Activated CD4-positive, alpha-beta memory T cell treated with anti-CD3 and anti-CD28 coated beads for 36 hours (primary cell): ENCODE measurements around the gene EIF4G3. TPM values are rescaled to one million over a fixed set of nuclear protein-coding genes. Genes with fewer than 3 reads are reported as not detected.
"Not testable (repeated sequence)": the region's sequence is repeated elsewhere in the genome, so short reads cannot be mapped to it uniquely, and the experiment has no call there.

Experiments
- CTCF ChIA-PET: fragments of 350-600 bp; sonication (Branson Sonifier 250); formaldehyde crosslinking; loops from one replicate; lab custom pipeline; 2021; ENCODE audit warnings: antibody characterized with exemption, inconsistent platforms; lab: Charles Lee
- POLR2A ChIA-PET: fragments of 350-600 bp; sonication (Branson Sonifier 250); formaldehyde crosslinking; loops from one replicate; lab custom pipeline; 2021; ENCODE audit warnings: antibody characterized with exemption; lab: Charles Lee
- DNase-seq: peaks from one replicate; pipeline ENCODE4 v3.0.0-alpha.2; 2020
- H3K27ac Mint-ChIP-seq: one replicate; pipeline ENCODE4 v1.8.0; 2021; ENCODE audit warnings: mixed read lengths
- H3K27me3 Mint-ChIP-seq: one replicate; pipeline ENCODE4 v1.8.0; 2021; ENCODE audit warnings: mixed read lengths
- H3K36me3 Mint-ChIP-seq: one replicate; pipeline ENCODE4 v1.8.0; 2021; ENCODE audit warnings: mixed read lengths
- H3K4me1 Mint-ChIP-seq: one replicate; pipeline ENCODE4 v1.8.0; 2021; ENCODE audit warnings: low read depth, mixed read lengths
- H3K4me3 Mint-ChIP-seq: one replicate; pipeline ENCODE4 v1.8.0; 2021; ENCODE audit warnings: mild to moderate bottlenecking, mixed read lengths
- H3K9me3 Mint-ChIP-seq: one replicate; pipeline ENCODE4 v1.8.0; 2021; ENCODE audit warnings: mixed read lengths
- intact Hi-C: fragments of 100-400 bp; cut with micrococcal nuclease; formaldehyde crosslinking; loops from one replicate; pipeline ENCODE4 v1.15.1; 2023
- total RNA-seq, 2 experiments: library from RNA; stranded (reverse); gene quantifications; one replicate each; pipeline ENCODE4 v1.2.3, GENCODE V29; 2021

The EIF4G3 gene
- total RNA-seq, 2 experiments from 2014 or later: 39.9 to 42.7 TPM

- Mint-ChIP-seq H3K36me3 (no peaks in the 10 kb centered on the region), H3K9me3 (no peaks in the 10 kb centered on the region), H3K27me3 (peaks cover 1% of the 10 kb centered on the region), H3K27ac (no peak overlapping the region), H3K4me3 (no peak overlapping the region), H3K4me1 (no peaks in the 10 kb centered on the region)
- DNase-seq: no peak
- intact Hi-C loops: no loop called here
- ChIA-PET POLR2A (no interaction called here), CTCF (interaction anchor here (1.1 to 5.8 kb wide), 4 partner anchors 11 to 487 kb away, joined by 4 to 36 read pairs (median 5); no protein-coding TSS in a partner anchor)
These were observed 7.6 kb upstream of the EIF4G3 start for GRCh38 chr1:21184276-21184675.

GRCh38 chr1:21182181-21182731 lies 5.6 kb upstream of the EIF4G3 start:
- POLR2A ChIA-PET: no interaction called here
- no peak overlapping the region for H3K4me3 Mint-ChIP-seq
- CTCF ChIA-PET: interaction anchor here (5.8 kb wide), 1 partner anchor 13 kb away, joined by 36 read pairs; no protein-coding TSS in a partner anchor
- H3K27ac Mint-ChIP-seq: no peak overlapping the region
- H3K36me3 Mint-ChIP-seq: no peaks in the 10 kb centered on the region
- DNase-seq: no peak
- H3K9me3 Mint-ChIP-seq: no peaks in the 10 kb centered on the region
- H3K27me3 Mint-ChIP-seq: no peaks in the 10 kb centered on the region
- H3K4me1 Mint-ChIP-seq: peaks cover 3% of the 10 kb centered on the region
- intact Hi-C loops: no loop called here

GRCh38 chr1:21178271-21178670 lies 1.6 kb upstream of the EIF4G3 start:
- H3K27me3 Mint-ChIP-seq: not testable (repeated sequence)
- intact Hi-C loops: loop anchor here (5.0 to 10.0 kb wide), 3 partner anchors 183 to 604 kb away; partner anchors contain the start of genes KIF17 and USP48

GRCh38 chr1:21175670-21176581 lies 771 bp downstream of the EIF4G3 start:
- peak; percentile 53 for DNase-seq
- peak overlapping the region; percentile 81 for H3K4me3 Mint-ChIP-seq
- ChIA-PET CTCF (no interaction called here), POLR2A (interaction anchor here (0.7 to 0.8 kb wide), 2 partner anchors 10 to 389 kb away, joined by 3 to 4 read pairs; no protein-coding TSS in a partner anchor)
- peak overlapping the region; percentile 86 for H3K27ac Mint-ChIP-seq
- peaks cover 22% of the 10 kb centered on the region for H3K4me1 Mint-ChIP-seq
- intact Hi-C loops: loop anchor here (2.0 to 10.0 kb wide), 4 partner anchors 181 to 606 kb away; partner anchors contain the start of genes KIF17 and USP48
- no peaks in the 10 kb centered on the region for H3K9me3 Mint-ChIP-seq
- H3K36me3 Mint-ChIP-seq: peaks cover 11% of the 10 kb centered on the region
- no peaks in the 10 kb centered on the region for H3K27me3 Mint-ChIP-seq

More at GRCh38 chr1:21178271-21178670, 1.6 kb upstream of the EIF4G3 start:
- H3K36me3 Mint-ChIP-seq, H3K9me3 Mint-ChIP-seq, H3K27ac Mint-ChIP-seq, H3K4me3 Mint-ChIP-seq, DNase-seq: not testable (repeated sequence)
- CTCF ChIA-PET: interaction anchor here (0.6 to 3.1 kb wide), 4 partner anchors 17 to 482 kb away, joined by 3 to 20 read pairs (median 3); no protein-coding TSS in a partner anchor
- POLR2A ChIA-PET: interaction anchor here (0.6 to 0.9 kb wide), 2 partner anchors 65 to 392 kb away, joined by 3 read pairs; partner anchors contain the start of gene HP1BP3
- peaks cover 19% of the 10 kb centered on the region for H3K4me1 Mint-ChIP-seq

- H3K27ac Mint-ChIP-seq: peak overlapping the region; percentile 86
- intact Hi-C loops: loop anchor here (2.0 to 10.0 kb wide), 4 partner anchors 180 to 607 kb away; partner anchors contain the start of genes KIF17 and USP48
- CTCF ChIA-PET: no interaction called here
- H3K4me1 Mint-ChIP-seq: peaks cover 22% of the 10 kb centered on the region
- DNase-seq: peak; percentile 61
- peak overlapping the region; percentile 81 for H3K4me3 Mint-ChIP-seq
- POLR2A ChIA-PET: interaction anchor here (0.7 to 0.8 kb wide), 2 partner anchors 9 to 389 kb away, joined by 3 to 4 read pairs; no protein-coding TSS in a partner anchor
- no peaks in the 10 kb centered on the region for H3K27me3 Mint-ChIP-seq
- peaks cover 11% of the 10 kb centered on the region for H3K36me3 Mint-ChIP-seq
- no peaks in the 10 kb centered on the region for H3K9me3 Mint-ChIP-seq
These were observed 1.4 kb downstream of the EIF4G3 start for GRCh38 chr1:21175324-21175669.

GRCh38 chr1:21174654-21175323 lies 1.9 kb downstream of the EIF4G3 start:
- Mint-ChIP-seq H3K27me3 (no peaks in the 10 kb centered on the region), H3K4me3 (peak overlapping the region; percentile 81), H3K27ac (peak overlapping the region; percentile 86), H3K36me3 (peaks cover 13% of the 10 kb centered on the region), H3K4me1 (peaks cover 22% of the 10 kb centered on the region), H3K9me3 (no peaks in the 10 kb centered on the region)
- CTCF ChIA-PET: interaction anchor here (0.7 to 1.3 kb wide), 3 partner anchors 9 to 388 kb away, joined by 3 to 10 read pairs (median 3); partner anchors contain the start of gene HP1BP3
- intact Hi-C loops: loop anchor here (2.0 to 10.0 kb wide), 4 partner anchors 180 to 608 kb away; partner anchors contain the start of genes KIF17 and USP48
- DNase-seq: no peak
- POLR2A ChIA-PET: interaction anchor here (1.4 kb wide), 1 partner anchor 388 kb away, joined by 3 read pairs; no protein-coding TSS in a partner anchor

GRCh38 chr1:21174230-21174629 lies 2.5 kb downstream of the EIF4G3 start:
- CTCF ChIA-PET: interaction anchor here (0.7 to 1.3 kb wide), 3 partner anchors 9 to 388 kb away, joined by 3 to 10 read pairs (median 3); partner anchors contain the start of gene HP1BP3
- H3K27me3 Mint-ChIP-seq: no peaks in the 10 kb centered on the region
- peak overlapping the region; percentile 86 for H3K27ac Mint-ChIP-seq
- POLR2A ChIA-PET: interaction anchor here (1.4 kb wide), 1 partner anchor 388 kb away, joined by 3 read pairs; no protein-coding TSS in a partner anchor
- peaks cover 22% of the 10 kb centered on the region for H3K4me1 Mint-ChIP-seq
- intact Hi-C loops: loop anchor here (2.0 to 10.0 kb wide), 3 partner anchors 179 to 459 kb away; partner anchors contain the start of gene KIF17
- peak overlapping the region; percentile 81 for H3K4me3 Mint-ChIP-seq
- peaks cover 15% of the 10 kb centered on the region for H3K36me3 Mint-ChIP-seq
- no peak for DNase-seq
- no peaks in the 10 kb centered on the region for H3K9me3 Mint-ChIP-seq

GRCh38 chr1:21173096-21173495 lies 3.6 kb downstream of the EIF4G3 start:
- POLR2A ChIA-PET, CTCF ChIA-PET, DNase-seq, H3K9me3 Mint-ChIP-seq, H3K27me3 Mint-ChIP-seq, H3K4me3 Mint-ChIP-seq, H3K27ac Mint-ChIP-seq: not testable (repeated sequence)
- H3K4me1 Mint-ChIP-seq: peaks cover 22% of the 10 kb centered on the region
- H3K36me3 Mint-ChIP-seq: peaks cover 15% of the 10 kb centered on the region
- intact Hi-C loops: loop anchor here (10.0 kb wide), 2 partner anchors 178 to 458 kb away; partner anchors contain the start of gene KIF17

- intact Hi-C loops: loop anchor here (10.0 kb wide), 2 partner anchors 176 to 456 kb away; partner anchors contain the start of gene KIF17
- CTCF ChIA-PET: interaction anchor here (1.3 kb wide), 1 partner anchor 25 kb away, joined by 4 read pairs; no protein-coding TSS in a partner anchor
- H3K9me3 Mint-ChIP-seq, POLR2A ChIA-PET, H3K27me3 Mint-ChIP-seq, DNase-seq, H3K4me3 Mint-ChIP-seq, H3K27ac Mint-ChIP-seq: not testable (repeated sequence)
- Mint-ChIP-seq H3K4me1 (peaks cover 20% of the 10 kb centered on the region), H3K36me3 (peaks cover 18% of the 10 kb centered on the region)
These were observed 5.9 kb downstream of the EIF4G3 start for GRCh38 chr1:21170837-21171236.

- ChIA-PET POLR2A (no interaction called here), CTCF (no interaction called here)
- intact Hi-C loops: no loop called here
- no peaks in the 10 kb centered on the region for H3K9me3 Mint-ChIP-seq
- no peak overlapping the region for H3K4me3 Mint-ChIP-seq
- H3K4me1 Mint-ChIP-seq: peaks cover 10% of the 10 kb centered on the region
- no peaks in the 10 kb centered on the region for H3K27me3 Mint-ChIP-seq
- H3K27ac Mint-ChIP-seq: no peak overlapping the region
- DNase-seq: no peak
- peaks cover 21% of the 10 kb centered on the region for H3K36me3 Mint-ChIP-seq
These were observed 8.3 kb downstream of the EIF4G3 start for GRCh38 chr1:21168444-21168843.

GRCh38 chr1:21165646-21166045 lies 11.1 kb downstream of the EIF4G3 start:
- POLR2A ChIA-PET: interaction anchor here (1.4 kb wide), 1 partner anchor 10 kb away, joined by 3 read pairs; no protein-coding TSS in a partner anchor

More at GRCh38 chr1:21165646-21166045, 11.1 kb downstream of the EIF4G3 start:
- Mint-ChIP-seq H3K4me3 (no peak overlapping the region), H3K9me3 (no peaks in the 10 kb centered on the region), H3K27ac (no peak overlapping the region), H3K36me3 (peaks cover 14% of the 10 kb centered on the region), H3K27me3 (no peaks in the 10 kb centered on the region), H3K4me1 (peaks cover 6% of the 10 kb centered on the region)
- intact Hi-C loops: no loop called here
- no peak for DNase-seq
- CTCF ChIA-PET: no interaction called here
